ENCODE data around the gene PPP4R2. TPM values are rescaled to one million over a fixed set of nuclear protein-coding genes. Genes with fewer than 3 reads are reported as not detected.
"Not testable (repeated sequence)": the region's sequence is repeated elsewhere in the genome, so short reads cannot be mapped to it uniquely, and the experiment has no call there.

The PPP4R2 gene
- total RNA-seq, 2 donors from 2014 or later = 48.1 to 65.3 TPM

DNA sequence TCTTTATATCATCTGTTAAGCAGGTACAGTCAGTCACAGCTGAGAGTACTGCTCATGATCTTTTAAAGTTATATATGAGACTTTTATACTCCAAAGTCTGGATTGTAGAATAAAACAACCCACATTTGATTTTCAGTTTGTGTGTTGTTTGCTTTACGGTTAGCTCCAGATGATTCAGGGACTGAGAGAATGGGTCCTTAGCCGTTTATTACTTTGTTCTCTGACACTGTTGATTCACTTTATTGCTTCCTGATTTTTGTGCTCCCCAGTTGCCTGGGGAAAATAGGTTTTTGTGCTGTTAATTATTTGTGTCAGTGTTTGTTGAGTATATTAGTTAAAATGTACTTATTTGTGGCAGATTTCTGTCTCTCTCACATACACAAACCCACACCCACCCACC, 56.2 kb downstream of the PPP4R2 start:
- no peak for ATAC-seq
- intact Hi-C loops (cut with DNase I) = loop anchor here in 1 of 2 donors (10.0 kb wide), 1 partner anchor 48 kb away; no protein-coding TSS in a partner anchor
- no peak for DNase-seq

DNA sequence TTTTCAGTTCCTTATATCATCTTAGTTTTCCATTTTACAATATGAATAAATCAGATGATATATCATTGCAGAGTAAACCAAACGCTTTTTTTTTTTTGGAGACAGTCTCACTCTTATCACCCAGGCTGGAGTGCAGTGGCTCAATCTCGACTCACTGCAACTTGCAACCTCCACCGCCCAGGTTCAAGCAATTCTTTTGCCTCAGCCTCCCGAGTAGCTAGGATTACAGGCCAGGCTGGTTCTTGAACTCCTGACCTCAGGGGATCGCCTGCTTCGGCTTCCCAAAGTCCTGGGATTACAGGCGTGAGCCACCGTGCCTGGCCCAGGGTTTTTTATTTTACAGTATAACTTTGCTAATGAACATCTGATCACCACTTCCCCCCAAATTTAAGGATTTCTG, 59.0 kb downstream of the PPP4R2 start:
- DNase-seq = no peak
- intact Hi-C loops (cut with DNase I) = loop anchor here in 1 of 2 donors (10.0 kb wide), 1 partner anchor 51 kb away; no protein-coding TSS in a partner anchor
- ATAC-seq = peak in 1 of 2 donors; percentile 19

DNA sequence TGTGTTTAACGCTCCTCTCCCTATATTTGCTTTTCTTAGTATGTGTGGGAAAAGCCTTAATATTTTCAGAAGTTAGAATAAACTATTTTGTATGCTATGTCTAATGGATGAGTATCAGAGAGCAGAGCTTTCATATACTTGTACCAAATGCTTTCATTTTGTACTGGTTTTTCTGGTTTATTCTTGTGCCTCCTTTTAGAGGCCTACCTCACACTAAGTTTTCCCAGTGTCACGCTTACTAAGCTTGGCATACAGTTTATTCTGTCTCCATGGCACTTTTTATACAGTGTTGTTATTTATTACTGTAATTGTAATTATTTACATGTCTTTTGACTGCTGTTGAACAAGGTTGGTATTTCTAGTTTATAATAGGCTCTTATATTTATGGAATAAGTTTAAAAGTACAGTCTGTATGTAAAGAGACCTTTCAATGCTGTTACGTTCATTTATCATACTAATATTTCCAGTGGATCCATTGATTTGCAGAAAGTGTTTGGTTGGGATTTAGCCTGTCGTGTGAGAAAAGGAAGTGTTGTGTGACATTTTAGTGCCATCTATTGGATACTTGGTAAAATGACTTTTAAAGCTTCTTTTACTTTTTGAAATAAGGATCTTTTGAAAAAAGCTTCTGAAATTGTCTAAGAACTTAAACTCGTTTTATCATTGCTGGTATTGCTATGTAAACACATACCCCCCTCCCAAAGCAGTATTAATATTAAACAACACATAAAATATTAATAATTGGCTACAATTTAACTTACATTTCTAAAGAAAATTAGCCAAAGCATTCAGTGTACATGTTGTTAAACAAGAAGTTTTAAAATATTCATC, 59.6 kb downstream of the PPP4R2 start:
- ATAC-seq (peak; percentile 34 to 48), DNase-seq (no peak)
- intact Hi-C loops (cut with DNase I) = loop anchor here in 1 of 2 donors (2.0 to 10.0 kb wide), 2 partner anchors 51 to 117 kb away; no protein-coding TSS in a partner anchor

DNA sequence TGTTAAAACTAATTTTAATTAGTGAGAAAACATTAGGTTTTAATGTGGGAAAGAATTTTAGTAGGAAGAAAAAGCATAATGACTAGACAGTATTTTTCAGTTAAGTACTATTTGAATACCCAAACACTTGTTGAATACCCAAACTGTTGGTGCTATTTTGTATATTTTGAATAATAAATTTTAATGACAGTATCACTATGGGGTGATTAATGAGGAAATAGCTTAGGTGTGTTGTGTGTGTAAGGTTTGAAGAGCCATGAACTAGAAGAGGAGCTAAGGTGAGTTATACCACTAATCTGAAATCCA, 60.2 kb downstream of the PPP4R2 start:
- DNase-seq = no peak
- no peak for ATAC-seq
- intact Hi-C loops (cut with DNase I) = loop anchor here in 1 of 2 donors (2.0 to 10.0 kb wide), 2 partner anchors 52 to 118 kb away; no protein-coding TSS in a partner anchor

DNA sequence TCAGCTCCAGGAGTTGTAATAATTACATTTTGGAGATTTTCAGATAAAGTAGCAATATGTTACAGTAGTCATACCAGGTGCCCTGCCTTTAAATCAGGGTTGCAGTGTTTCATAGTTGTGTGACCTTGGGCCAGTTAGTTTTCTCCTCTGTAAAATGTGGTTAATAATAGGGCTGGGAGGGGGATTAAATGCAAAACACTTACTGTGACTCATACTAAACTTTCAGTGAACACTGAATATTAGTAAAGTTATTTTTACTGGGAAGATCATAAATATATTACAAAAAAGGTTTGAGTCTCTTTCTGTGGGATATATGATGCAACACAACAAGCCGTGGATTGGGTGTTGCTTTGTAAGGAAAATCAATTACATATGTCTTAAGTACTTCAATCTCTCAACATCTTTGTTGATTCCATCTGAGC, 63.7 kb downstream of the PPP4R2 start:
- DNase-seq = no peak
- no peak for ATAC-seq
- intact Hi-C loops (cut with DNase I) = loop anchor here in 1 of 2 donors (5.0 kb wide), 1 partner anchor 118 kb away; no protein-coding TSS in a partner anchor

DNA sequence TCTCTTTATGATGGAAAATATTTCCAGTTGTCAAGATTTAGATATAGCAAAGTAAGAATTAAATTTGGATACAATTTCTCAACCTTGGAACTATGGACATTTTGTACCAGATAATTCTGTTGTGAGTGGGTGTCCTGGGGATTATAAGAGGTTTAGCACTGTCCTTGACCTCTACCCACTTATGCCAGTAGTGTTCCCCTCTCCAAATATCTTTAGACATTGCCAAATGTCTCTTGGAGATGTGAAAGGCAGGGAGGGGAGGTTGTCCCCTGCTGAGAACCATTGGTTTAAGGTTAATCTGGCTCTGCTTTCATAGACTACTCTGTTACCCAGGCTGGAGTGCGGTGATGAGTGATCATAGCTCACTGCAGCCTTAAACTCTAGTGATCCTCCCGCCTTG, 64.8 kb downstream of the PPP4R2 start, which contains the start of gene EBLN2:
Gene EBLN2 (plus strand): TSS at position 244 of the 400 bp plus-strand sequence. CDS start 423 bp downstream, outside the sequence.
- intact Hi-C loops (cut with DNase I) = loop anchor here in 1 of 2 donors (5.0 kb wide), 1 partner anchor 119 kb away; no protein-coding TSS in a partner anchor
- DNase-seq = no peak
- ATAC-seq = peak; percentile 44 to 71

DNA sequence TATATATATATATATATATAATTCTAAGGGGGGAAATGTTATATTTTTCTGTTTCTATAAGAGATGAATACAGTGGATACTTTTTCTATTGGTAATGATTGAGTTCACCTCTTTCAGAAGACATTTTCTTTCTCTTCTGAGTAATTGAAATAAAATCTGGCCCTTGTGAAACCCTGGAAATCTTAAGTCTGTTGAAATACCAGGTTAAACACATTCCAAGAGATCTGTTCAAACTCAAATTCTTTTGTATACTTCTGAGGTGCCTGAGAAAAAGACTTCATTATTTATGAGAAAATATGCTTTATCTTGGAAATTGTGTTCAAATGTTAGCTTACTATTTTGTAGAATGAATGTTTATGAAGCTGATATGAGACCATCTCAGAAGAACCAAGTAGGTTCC, 69.6 kb downstream of the PPP4R2 start:
- ATAC-seq; intact Hi-C loops (cut with DNase I); DNase-seq: not testable (repeated sequence)

DNA sequence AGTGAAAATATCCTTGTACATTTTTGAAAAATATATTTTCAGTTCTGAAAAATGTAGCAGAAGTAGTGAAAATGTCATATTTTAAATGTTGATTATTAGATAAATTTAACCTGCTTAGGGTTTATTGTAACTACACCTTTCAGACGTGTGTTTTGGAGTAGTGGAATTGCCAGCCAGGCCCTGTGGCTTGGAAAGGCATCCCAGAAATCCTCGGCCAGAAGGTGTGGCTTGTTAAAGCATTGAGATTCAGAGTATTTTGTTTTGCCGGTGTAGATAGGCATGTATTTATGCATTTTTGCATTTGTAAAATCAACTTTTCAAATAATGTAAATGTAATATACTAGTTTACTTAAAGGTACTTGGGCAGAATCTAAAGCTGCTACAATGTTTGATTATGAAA, 71.8 kb downstream of the PPP4R2 start:
- ATAC-seq (no peak), DNase-seq (no peak)
- intact Hi-C loops (cut with DNase I) = no loop called here

DNA sequence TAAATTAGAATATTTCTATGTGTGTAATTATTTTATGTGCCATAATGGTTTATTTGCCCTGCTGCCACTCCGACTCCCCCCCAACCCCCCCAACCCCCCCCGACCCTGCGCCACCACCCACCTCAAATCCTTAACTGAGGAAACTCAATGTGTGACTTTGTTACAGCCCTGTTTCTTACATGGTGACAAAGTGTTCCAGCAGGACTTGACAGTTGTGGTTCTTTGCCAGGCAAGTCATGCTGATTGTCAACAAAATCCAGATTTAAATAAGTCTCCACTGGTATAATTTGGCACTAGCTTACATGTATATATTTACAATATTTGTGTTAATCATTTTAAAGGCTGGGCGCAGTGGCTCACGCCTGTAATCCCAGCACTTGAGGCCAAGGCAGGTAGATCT, 72.6 kb downstream of the PPP4R2 start:
- no peak for ATAC-seq
- DNase-seq = no peak
- intact Hi-C loops (cut with DNase I) = no loop called here

DNA sequence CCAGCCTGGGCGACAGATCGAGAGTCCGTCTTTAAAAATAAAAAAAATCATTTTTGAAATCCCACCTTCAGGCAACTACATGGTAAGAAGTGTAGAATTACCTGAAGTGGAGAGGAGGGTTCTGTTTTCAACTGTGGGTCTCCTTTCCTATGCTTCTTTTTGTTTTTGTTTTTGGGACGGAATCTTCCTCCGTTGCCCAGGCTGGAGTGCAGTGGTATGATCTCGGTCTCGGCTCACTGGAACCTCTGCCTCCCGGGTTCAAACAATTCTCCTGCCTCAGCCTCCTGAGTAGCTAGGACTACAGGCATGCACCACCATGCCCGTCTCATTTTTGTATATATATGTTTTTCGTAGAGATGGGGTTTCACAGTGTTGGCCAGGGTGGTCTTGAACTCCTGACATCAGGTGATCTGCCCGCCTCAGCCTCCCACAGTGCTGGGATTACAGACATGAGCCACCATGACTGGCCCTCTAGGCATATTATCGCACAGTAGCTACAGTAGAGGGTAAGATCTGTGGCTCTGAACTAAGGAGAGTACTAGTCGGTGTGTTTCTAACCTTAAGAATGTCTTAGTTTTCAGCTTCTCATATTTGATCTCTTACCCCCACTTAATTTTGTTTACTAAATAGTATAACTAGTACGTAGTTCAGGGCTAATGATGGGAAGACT, 73.3 kb downstream of the PPP4R2 start:
- DNase-seq (no peak), ATAC-seq (peak in 1 of 2 donors; percentile 25)
- intact Hi-C loops (cut with DNase I) = no loop called here

DNA sequence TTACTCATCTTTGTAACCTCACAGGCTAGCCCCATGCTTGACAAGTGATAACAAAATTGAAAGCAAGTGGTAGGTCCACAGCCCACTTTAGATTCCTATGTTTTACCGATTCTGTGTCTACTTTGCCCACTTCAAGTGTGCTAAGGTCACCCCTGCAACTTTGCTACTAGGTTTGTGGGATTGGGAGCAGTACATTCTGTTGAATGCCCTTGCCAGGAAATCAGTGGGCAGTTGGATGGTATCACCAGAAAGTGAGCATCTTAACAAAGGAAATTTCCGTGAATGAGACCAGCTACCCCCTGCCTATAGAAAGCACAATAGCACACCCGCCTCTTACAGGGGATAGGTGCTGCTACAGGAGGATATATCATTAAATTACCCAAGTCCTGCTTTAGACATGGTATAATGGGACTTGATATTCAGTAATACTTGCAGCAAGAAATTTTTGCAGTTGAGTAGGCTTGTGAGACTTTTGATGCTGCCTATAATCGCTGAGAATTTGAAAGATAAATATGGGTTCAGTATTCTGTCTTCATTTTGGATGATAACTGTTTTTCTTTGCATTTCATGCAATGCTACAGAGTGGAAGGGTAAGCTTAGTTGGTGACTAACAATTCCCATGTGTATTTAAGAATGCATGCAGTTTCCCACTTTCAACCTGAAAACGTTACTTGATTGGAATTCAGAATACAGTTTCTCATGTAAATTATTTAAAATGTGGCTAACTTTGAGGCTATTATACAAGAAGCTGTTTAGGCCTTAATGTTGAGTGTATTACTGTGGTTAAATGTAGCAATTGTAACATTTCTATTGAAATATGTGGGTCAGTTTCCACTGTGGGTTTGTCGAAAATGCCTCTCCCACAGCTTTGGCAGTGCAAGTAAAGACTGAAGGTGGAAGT, 74.3 kb downstream of the PPP4R2 start:
- intact Hi-C loops (cut with DNase I) = no loop called here
- DNase-seq (no peak), ATAC-seq (peak in 1 of 2 donors; percentile 10)

DNA sequence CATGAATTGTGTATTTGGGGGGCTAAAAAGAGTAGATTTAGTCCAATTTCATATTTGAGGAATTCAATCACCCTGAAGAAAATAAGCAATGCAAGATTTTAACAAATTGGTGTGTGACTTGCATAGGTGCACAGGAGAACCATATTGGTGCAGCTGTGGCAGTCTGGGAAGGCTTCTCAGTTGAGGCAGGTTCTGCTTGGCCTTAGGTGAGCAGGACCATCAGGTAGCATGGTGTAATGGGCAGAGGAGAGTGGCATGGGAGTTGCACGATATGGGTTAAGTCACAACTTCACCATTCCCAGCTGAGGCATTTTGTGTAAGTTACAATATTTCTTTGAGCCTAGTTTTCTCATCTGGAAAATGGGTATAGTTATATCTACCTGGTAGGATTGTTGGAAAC, 75.3 kb downstream of the PPP4R2 start:
- DNase-seq (no peak), ATAC-seq (no peak)
- intact Hi-C loops (cut with DNase I) = no loop called here

DNA sequence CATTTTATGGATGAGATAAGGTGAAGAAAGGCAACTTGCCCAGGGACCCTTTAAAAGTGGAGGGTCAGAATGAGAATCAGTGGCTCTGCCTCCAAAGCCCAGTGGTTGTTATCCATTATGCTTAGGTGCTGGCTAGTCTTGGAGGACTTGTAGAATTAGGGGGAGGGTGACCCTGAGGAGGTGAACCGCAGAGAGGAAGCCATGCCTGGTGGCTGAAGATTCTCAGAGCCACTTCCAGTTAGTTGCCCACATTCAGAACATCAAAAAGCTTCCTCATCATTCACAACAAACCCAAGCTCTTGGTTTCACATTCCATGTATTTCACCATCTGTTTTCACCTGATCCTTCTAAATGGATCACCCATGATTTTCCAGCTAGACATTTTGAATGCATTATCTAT, 76.0 kb downstream of the PPP4R2 start:
- DNase-seq (no peak), ATAC-seq (no peak)
- intact Hi-C loops (cut with DNase I) = no loop called here

DNA sequence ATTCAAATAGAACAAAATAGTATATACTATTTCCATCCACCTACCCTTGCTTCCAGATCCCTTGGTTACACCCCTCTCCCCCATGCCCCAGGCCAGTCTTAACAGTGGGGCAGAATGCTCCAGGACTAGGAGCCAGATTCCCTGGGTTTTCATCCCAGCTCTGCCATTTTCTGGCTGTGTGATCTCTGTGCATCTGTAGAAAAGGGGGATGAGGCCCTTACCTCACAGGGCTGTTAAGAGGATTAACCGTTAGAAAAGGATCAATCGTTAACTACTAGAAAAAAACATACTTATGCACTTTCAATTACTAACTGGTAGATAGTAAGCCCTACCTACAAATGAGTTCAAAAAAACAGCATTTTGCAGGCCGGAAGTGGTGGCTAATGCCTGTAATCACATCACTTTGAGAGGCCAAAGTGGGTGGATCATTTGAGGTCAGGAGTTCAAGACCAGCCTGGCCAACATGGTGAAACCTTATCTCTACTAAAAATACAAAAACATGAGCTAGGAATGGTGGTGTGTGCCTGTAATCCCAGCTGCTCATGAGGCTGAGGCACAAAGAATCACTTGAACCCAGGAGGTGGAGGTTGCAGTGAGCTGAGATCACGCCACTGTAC, 76.6 kb downstream of the PPP4R2 start:
- intact Hi-C loops (cut with DNase I) = no loop called here
- DNase-seq (no peak), ATAC-seq (no peak)

DNA sequence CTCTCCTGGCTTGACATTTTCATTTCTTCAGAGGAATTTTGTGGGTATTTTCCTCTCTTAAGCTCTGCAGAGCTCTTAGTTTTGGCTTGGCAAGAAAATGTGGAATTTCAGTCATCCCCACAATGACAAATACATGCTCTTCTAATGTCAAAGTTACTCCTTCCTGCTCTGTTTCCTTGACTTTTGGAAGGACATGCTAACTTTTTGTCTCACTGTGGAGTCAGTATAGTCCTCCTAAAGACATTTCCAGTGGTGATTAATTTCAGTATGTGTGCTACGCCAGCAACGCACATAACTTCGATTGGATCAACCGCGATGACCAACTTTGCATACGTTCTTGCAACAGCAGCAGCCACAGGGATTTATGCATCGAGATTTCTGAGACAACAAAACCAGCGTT, 78.2 kb downstream of the PPP4R2 start:
- ATAC-seq (no peak), DNase-seq (no peak)
- intact Hi-C loops (cut with DNase I) = no loop called here

DNA sequence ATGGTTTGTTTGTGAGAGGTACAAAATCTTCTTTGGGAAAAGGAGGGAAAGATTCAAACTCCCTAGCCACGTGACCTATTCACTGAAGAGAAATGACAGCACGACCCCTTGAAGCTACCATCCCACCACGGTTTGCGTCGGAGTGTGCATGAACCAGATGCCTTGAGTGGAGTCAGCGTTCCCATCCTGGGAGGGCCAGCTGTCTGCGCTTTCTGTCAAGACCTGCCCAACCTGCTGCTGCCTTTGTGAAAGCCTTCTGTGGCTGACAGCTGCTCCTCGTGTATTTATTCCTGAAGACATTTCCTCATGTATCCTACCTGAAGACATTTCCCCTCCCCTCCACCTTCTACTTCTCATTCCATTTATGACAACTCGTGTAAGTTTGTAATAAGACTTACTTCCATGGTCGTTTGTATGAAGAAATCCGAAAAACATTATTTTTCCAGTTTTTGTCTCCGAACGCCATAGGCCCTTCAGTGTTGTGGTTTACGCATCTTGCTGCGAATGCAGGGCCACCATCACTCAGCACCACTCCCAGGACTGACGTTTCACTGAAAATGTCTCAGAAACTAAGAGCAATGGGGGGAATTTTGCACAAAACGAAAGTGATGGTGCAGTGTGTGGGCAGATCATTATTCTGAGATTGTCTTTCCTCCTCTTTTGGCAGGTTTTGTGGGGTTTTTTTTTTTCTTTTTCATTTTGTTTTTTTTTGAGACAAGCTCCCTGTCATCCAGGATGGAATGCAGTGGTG, 83.8 kb downstream of the PPP4R2 start:
- peak in 1 of 2 donors; percentile 49 for ATAC-seq
- intact Hi-C loops (cut with DNase I) = loop anchor here (5.0 to 10.0 kb wide), 5 partner anchors 146 to 1366 kb away; no protein-coding TSS in a partner anchor
- no peak for DNase-seq

DNA sequence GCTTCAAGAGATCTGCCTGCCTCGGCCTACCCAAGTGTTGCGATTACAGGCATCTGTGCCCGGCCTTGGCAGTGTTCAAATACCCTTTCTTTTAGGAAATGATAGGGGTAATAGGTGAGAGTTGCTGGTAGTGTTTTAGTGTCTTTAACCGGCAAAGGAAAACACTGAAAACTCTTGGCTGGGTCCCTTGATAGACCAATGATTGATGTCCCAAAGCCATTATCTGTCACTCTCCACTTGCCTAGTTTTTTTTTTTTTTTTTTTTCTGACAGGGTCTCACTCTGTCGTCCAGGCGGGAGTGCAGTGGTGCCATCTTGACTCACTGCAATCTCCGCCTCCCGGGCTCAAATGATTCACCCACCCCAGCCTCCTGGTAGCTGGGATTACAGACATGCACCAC, 84.5 kb downstream of the PPP4R2 start:
- intact Hi-C loops (cut with DNase I) = loop anchor here (5.0 to 10.0 kb wide), 5 partner anchors 146 to 1366 kb away; no protein-coding TSS in a partner anchor
- ATAC-seq = no peak

DNA sequence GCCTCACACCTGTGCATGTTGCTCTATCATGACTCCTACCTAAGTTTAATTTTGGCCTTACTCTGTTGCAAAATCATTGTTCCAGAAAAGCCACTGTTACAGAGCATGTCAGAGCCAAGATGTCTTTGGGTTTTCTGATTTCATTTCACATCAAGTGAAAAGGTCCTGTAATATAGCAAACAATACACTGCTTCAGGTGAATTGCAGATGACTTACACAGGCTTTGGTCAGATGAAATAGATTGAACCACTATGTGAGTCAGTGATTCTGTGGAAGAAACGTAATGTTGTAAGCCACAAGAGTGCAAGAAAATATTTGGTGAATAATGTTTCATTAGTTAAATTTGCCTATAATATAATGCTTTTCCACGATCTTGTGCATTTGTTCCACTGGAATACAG, 87.6 kb downstream of the PPP4R2 start:
- intact Hi-C loops (cut with DNase I) = loop anchor here (5.0 to 10.0 kb wide), 5 partner anchors 149 to 1369 kb away; no protein-coding TSS in a partner anchor
- ATAC-seq (no peak), DNase-seq (no peak)

More for the DNA sequence above, 84.5 kb downstream of the PPP4R2 start:
- DNase-seq = no peak

Data from left cardiac atrium (tissue), 4 donors.